C4-2B (cell line): Measurements from ENCODE around the gene CSAD.

Experiments used
- ZFX ChIP-seq: fragments of 450-650 bp; IDR thresholded peaks from 2 replicates; pipeline ENCODE4 v1.6.1; 2017
- TF ChIP-seq, protein P1 (sequence below): fragments of 450-650 bp; conservative IDR thresholded peaks from 2 replicates; pipeline ENCODE4 v1.5.1; 2017; ENCODE audit warnings: mild to moderate bottlenecking

DNA sequence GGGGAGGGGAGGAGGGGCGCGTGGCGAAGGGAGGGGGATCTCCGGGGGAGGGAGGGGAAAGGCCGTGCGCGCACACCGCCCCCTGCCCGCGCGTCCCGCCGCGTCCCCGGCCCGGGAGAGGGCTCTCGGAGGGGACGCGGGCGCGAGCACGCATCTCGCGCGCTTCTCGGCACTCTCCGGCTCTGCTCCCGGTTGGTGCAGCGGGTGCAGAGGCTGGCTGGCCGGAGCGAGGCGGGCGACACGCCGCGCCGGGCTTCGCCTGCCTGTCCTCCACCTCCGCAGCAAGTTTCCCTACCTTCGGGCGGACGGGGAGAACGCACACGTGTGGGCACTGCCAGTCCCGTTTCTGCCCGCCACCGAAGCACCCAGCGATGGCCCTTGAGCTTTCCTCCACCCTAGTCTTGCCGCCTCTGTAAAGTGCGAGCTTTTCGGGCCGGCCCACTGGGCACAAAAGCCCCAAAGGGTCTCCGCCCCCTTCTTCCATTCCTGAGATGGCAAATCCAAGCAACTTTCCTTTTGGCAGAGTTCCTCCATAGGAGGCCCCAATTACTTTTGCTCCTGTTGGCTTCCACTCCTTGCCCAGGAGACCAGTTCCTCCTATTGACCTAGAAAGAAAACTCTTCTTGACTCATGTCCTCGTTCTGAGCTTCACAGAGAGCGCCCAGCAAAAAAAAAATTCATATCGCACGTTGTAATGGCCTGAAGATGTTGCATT lies 363 bp upstream of the CSAD start:
- TF ChIP-seq, protein P1, sequence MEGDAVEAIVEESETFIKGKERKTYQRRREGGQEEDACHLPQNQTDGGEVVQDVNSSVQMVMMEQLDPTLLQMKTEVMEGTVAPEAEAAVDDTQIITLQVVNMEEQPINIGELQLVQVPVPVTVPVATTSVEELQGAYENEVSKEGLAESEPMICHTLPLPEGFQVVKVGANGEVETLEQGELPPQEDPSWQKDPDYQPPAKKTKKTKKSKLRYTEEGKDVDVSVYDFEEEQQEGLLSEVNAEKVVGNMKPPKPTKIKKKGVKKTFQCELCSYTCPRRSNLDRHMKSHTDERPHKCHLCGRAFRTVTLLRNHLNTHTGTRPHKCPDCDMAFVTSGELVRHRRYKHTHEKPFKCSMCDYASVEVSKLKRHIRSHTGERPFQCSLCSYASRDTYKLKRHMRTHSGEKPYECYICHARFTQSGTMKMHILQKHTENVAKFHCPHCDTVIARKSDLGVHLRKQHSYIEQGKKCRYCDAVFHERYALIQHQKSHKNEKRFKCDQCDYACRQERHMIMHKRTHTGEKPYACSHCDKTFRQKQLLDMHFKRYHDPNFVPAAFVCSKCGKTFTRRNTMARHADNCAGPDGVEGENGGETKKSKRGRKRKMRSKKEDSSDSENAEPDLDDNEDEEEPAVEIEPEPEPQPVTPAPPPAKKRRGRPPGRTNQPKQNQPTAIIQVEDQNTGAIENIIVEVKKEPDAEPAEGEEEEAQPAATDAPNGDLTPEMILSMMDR = no peak; the same call in 1 of the 2 replicates
- TF ChIP-seq ZFX = no peak
